Subcutaneous adipose tissue (tissue), 4 donors: ENCODE data around the gene CEP295NL. TPM values are rescaled to one million over a fixed set of nuclear protein-coding genes. Genes with fewer than 3 reads are reported as not detected.

Experiments
- total RNA-seq, 4 donors: library from RNA; depleted of rRNA; stranded (reverse); fragments of >200 nt; gene quantifications; one replicate each; pipeline ENCODE4 v1.1.0, GENCODE V29; 2016
- TF ChIP-seq, protein P1 (sequence below): fragments of 450-650 bp; IDR thresholded peaks from one replicate; pipeline ENCODE4 v1.5.1; 2016; ENCODE audit warnings: low read depth, mild to moderate bottlenecking, control low read depth, antibody characterized with exemption, moderate library complexity

Gene CEP295NL
- total RNA-seq, 4 donors from 2014 or later, result 5.4 to 7.3 (median 6.4) TPM

- TF ChIP-seq, protein P1, sequence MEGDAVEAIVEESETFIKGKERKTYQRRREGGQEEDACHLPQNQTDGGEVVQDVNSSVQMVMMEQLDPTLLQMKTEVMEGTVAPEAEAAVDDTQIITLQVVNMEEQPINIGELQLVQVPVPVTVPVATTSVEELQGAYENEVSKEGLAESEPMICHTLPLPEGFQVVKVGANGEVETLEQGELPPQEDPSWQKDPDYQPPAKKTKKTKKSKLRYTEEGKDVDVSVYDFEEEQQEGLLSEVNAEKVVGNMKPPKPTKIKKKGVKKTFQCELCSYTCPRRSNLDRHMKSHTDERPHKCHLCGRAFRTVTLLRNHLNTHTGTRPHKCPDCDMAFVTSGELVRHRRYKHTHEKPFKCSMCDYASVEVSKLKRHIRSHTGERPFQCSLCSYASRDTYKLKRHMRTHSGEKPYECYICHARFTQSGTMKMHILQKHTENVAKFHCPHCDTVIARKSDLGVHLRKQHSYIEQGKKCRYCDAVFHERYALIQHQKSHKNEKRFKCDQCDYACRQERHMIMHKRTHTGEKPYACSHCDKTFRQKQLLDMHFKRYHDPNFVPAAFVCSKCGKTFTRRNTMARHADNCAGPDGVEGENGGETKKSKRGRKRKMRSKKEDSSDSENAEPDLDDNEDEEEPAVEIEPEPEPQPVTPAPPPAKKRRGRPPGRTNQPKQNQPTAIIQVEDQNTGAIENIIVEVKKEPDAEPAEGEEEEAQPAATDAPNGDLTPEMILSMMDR, result no peak
These were observed 3.4 kb downstream of the CEP295NL start for GRCh38 chr17:78899361-78900260.

- TF ChIP-seq, protein P1, result no peak
These were observed 4.1 kb downstream of the CEP295NL start for GRCh38 chr17:78898947-78899346.

DNA sequence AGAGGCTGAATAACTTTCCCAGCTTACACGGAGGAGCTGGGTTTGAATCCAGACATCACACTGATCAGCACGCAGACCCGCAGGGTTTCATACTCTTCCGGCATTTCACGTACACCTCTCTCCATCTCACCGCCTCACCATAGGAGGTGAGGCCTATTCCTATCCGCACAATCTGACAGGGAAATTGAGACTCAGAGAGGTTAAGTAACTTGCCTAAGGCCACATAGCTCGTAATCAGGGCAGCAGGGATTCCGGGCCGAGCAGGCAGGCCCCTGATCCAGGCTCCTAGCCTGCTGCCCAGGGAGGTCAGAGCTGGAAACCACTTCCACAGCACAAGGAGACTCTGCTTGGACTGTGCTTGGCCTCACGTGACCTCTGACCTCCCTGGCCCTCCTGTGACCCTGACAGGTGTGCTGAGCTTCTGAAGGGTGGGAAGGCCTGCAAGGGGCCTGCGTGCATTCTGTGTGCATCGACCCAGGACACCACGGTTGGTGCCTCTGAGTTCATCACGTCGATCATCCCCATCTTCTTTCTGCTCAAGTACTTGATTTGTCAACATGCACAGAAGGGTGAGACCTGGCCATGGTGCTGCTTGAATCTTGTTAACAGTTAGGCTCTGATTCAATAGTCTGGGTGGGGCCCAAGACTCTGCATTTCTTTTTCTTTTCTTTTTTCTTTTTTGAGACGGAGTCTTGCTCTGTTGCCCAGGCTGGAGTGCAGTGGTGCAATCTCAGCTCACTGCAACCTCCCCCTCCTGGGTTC lies 4.7 kb downstream of the CEP295NL start:
- TF ChIP-seq, protein P1, result no peak

DNA sequence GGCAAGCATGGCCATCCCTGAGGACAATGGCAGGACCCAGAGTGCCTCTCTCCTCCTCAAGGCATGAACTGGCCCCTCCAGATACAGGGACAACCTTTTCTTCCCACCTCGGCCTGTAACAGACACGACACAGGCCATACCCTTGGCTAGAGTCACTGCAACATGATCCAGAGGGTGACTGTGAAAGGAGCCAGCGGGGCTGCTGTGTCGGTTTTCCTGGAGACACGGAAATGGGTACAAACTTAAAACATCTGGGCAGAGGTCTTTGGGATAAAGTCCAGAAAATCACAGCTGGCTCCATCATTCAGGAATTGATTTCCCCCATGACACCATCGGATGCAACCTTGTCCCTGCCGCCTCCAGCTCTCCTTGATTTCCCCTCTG lies 5.3 kb downstream of the CEP295NL start:
- TF ChIP-seq, protein P1, result no peak

GRCh38 chr17:78896834-78897663 lies 6.0 kb downstream of the CEP295NL start:
- TF ChIP-seq, protein P1, result no peak

GRCh38 chr17:78896091-78896833 lies 6.7 kb downstream of the CEP295NL start:
- TF ChIP-seq, protein P1, result no peak
